Activated naive CD4-positive, alpha-beta T cell (primary cell): ENCODE results near the gene HIVEP2.

ENCODE experiments used
- DNase-seq, 4 experiments: peaks; one replicate each; lab custom pipeline; 2025; lab: John Stamatoyannopoulos, UW

HIVEP2 gene

DNA sequence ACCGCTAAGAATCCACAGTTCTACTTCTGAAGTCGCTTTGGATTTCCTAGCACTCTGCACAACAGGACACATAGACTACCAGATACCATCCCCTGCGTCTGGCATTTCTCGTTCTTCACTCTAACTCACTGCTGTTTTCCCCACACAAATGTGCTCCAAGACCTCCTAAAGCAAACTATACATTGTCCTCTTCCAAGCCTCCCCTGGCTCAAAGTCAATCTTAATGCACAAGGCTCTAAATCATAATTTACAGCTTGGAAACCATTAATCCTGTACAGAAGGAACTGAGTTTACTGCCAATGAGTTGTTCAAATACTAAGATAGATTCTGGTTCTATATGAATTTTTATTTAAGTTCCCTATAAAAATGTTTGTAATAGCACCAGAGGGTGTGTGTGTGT, 128.5 kb downstream of the HIVEP2 start:
- no peak for DNase-seq

DNA sequence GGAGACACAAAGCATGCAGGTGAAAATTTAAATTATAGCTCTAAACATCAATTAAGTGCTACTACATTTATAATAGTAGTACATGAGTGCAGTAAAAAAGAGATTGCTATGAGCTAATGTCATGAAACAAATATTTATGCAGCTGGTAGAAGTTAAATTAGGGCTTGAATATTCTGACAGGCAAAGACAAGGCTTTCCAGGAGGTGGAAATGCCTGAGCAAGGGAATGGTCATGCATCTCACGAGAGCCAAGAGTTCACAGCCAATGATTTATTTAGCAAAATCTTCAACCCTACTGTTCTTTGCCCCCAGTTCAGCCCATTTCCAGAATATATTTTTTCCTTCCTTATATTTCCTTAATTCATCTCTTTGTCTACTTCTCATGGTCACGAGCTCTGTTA, 128.9 kb downstream of the HIVEP2 start:
- DNase-seq, result no peak

DNA sequence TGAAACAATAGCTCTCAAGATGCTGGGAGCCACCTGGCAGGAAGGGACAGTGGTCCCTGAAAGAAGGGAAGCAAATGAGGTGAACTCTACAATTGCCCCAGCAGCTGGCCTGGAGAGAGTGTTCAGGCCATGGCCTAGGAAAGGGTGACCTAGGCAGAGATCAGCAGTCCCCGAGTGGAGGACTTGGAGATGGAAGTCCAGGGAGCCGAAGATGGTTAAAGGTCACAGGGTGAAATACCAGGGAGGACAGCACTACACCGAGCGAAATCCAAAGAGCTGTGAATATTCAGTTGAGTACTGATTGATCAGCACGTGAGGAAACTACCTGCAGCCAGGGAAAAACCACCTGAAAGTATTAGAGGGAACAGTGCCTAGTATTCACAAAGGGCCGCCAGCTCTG, 133.1 kb downstream of the HIVEP2 start:
- DNase-seq, result no peak

DNA sequence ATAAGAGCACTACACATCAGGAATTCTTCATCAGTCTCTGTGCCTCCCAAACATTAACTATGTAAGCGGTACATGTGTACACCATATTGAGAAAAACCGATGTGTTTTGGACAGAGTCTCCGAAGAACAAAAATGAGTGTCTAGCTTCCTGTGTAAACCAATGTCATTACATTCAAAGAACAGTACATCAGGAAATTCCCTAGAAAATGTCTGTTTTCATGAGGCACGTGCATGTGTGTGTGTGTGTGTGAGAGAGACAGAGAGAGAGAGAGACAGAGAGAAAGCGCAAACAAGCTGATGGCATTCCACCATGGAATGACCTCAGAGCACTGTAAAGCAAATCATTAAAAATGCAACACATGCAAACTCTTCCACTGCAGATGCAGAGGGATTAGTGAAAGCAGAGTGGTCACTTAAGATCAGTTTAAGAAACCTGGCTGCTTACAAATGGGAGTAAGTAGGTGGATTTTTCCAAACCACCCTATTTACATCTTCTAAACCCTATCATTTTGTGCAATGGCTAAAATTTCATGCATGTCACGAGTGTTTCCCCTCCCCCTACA, 133.9 kb downstream of the HIVEP2 start:
- no peak for DNase-seq

DNA sequence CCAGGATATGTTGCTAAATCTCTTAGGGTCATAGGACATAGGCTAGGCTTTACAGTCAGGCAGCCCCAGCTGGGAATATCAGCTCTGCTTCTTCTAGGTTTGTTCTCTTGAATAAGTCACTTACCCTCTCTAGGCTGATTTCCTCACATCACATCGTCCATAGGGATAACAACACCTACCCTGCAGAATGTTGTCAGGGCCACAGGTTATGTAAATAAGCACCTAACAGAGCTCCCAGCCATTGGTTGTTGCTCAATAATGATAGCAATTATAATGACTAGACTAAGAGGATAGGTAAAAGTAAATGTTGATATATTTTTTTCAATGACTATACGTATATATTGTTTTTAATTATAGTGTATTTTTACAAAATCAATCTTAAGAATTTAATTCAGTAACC, 135.0 kb downstream of the HIVEP2 start:
- DNase-seq, result no peak

GRCh38 chr6:142808405-142809061, 136.4 kb downstream of the HIVEP2 start:
- no peak for DNase-seq

- DNase-seq, result no peak
These were observed 139.9 kb downstream of the HIVEP2 start for GRCh38 chr6:142805042-142805441.

DNA sequence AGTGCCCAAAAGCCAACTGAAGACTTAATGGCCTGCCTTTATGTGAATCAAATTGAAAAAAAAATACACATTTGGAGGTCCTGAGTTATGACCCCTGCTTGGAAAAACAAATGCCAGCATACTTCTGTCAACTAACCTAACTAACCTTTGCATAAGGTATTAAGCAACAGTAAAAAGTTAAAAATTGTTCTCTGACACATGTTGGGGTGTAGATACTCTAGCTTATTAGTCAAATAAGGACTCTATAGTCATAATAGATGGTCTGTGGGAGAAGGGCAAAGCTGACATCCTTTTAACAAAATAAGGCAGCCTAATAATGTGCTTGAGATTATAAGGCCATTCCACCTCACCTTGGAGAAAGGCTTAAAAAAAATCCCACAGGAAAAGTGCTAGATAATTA, 140.5 kb downstream of the HIVEP2 start:
- no peak for DNase-seq

GRCh38 chr6:142803495-142804058, 141.4 kb downstream of the HIVEP2 start:
- DNase-seq, result no peak

- no peak for DNase-seq
These were observed 141.9 kb downstream of the HIVEP2 start for GRCh38 chr6:142803032-142803431.

DNA sequence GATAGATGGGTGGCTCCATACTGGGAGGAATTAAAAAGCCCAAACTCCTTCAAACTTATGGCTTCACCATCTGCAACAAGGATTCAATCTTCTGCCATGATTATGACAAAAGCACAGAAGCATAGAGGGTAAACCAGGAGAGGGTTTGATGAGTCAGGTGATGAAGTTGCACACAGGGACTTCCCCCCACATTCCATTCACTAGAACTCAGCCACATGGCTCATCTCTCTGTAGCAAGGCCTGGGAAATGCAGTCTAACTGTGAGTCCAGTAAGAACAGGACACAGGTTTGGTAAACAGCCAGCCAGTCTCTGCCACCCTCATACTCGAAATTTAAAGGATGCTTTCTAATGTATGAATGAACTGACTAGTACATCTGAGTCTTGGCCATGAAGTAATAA, 142.9 kb downstream of the HIVEP2 start:
- no peak for DNase-seq

DNA sequence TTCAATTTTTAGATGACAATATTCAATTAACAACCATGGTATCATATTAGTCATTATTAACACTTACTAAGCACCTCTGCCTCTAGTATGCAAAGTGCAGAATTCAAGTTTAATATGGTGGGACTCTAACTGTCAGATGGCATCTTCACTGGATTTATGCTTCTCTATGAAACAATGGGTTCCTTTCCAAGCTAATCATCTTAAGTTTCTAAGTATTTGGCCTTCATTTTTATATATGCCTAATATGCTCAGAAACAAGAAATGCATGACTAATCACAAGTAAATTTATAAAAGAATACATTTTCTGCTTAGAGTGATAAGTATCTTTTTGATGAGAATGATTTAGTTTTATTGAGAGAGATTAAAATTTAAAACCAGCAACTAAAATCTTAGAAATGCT, 144.7 kb downstream of the HIVEP2 start:
- DNase-seq, result no peak

GRCh38 chr6:142799639-142800038, 145.3 kb downstream of the HIVEP2 start:
- no peak for DNase-seq

DNA sequence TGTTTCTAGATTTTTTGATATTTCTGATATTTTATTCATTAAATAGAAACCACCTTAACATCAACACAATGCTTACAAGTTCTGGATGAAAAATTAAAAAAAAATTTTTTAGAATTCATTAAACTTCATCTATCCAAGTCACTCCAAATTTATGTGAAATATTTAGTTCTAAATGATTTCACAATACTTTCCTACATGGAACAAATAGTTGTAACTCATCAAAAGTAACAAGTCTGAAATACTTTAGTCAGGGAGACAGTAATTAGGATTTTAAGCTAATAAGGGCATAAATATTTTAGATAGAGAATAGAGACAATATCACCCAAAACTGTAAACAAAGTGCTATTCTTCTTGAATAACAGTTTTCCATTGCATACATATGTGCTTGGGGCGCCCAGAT, 147.8 kb downstream of the HIVEP2 start:
- no peak for DNase-seq

DNA sequence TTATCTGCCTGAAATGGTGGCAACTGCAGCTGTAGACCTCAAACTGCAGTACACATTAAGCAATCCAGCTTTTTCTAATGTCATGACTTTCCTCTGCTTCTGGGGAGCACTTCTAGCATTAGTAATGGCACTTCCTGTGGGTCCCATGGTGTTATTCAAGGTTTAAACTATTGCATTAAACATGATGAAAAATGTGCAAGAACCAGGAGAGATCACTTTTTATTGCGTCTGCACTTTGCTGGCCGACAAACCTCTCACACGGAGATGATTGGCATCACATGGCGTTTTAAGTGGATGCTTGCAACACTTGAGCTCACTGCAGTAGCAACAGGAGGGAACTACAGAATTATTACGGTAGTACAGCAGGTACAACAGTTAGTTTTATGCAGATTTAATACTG, 148.4 kb downstream of the HIVEP2 start:
- no peak for DNase-seq

GRCh38 chr6:142796024-142796423, 149.0 kb downstream of the HIVEP2 start:
- no peak for DNase-seq

GRCh38 chr6:142794424-142794823, 150.6 kb downstream of the HIVEP2 start:
- no peak for DNase-seq

GRCh38 chr6:142790257-142790656, 154.7 kb downstream of the HIVEP2 start:
- no peak for DNase-seq

DNA sequence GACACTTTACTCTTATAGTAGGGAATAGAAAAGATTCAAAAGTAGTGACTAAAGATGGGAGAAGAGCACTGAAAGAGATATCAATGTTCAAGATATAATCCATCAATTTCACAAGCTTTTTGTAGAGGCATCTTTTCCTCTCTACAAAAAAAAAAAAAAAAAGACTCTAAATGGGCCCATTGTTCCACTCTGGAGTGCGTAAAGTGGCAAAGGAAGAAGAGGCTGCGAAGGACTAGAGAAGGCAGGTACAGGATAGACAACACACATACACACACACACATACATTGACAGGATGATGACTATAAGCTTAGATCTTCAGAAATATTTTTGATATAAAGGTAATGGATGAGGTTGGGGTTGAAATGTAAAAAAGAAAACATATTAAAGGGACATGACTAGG, 157.6 kb downstream of the HIVEP2 start:
- DNase-seq, result no peak

DNA sequence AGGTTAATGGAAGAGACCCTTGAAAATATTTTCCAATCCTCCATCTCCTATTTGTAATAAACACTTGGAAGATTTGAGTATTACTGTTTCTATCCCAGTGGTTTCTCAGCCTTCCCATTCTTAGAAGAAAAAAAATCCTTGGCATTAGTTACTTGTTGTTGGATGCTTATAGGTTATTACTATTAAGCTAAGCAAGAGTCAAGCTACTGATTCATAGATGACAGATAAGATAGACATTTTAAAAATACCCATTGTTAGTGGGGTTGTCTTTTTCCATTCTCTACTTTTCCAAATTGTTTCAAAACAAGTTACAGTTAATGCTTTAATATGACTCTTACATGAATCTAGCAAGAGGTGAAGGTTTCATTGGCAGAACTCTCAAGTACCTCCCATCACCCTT, 158.5 kb downstream of the HIVEP2 start:
- DNase-seq, result no peak

DNA sequence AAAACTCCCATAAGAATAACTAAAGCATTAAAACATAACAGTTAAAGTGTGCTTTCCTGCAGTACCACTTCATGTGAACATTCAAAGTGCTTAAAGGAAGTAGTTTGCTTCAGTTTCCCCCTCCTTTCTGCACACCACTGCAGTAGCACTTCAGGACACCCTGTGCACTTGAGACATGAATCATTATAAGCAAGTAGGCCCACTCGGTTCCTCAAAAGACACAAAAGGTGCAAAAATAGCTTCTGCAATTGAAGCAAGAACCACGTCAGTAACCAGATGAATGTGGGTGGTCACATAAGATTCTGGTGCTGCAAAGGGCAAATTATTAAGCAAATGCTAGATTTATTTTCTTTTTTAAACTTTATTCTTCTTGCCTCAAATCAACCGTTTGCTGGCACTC, 160.6 kb downstream of the HIVEP2 start:
- DNase-seq, result no peak

DNA sequence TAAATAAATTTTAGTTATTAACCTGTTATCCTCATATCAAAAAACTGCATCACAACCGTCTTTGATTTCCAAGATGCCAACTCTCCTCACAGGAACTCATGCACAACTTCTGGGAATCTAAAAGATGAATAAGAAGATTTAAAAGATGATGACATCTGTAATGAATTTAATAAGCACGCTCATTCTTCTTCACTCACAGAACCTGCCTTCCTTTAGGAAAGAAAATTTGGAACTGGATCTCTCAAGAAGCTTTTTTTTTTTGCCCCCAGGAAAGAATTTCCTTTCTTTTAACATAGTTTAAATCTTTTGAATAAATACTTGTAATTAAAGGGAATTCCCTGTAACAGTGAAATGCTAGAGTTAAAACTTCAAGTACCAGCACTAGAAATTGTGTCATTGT, 161.5 kb downstream of the HIVEP2 start:
- no peak for DNase-seq

- no peak for DNase-seq
These were observed 163.8 kb downstream of the HIVEP2 start for GRCh38 chr6:142781129-142781528.
